GM19240 (cell line): ENCODE results near the gene F10.

ENCODE experiments used
- DNase-seq: peaks from one replicate; pipeline ENCODE4 v3.0.0; 2011; ENCODE audit warnings: low spot score; ENCODE audit not compliant: insufficient read length

F10 gene

GRCh38 chr13:113190181-113190580 lies 67.6 kb downstream of the F10 start:
- no peak for DNase-seq

- no peak for DNase-seq
These were observed 69.7 kb downstream of the F10 start for GRCh38 chr13:113192279-113192678.

- no peak for DNase-seq
These were observed 70.3 kb downstream of the F10 start for GRCh38 chr13:113192902-113193301.

- no peak for DNase-seq
These were observed 72.8 kb downstream of the F10 start for GRCh38 chr13:113195360-113195759.

- no peak for DNase-seq
These were observed 74.6 kb downstream of the F10 start for GRCh38 chr13:113196970-113197737.
